Lower leg skin (tissue), 4 donors: Measurements from ENCODE around the gene TNFRSF17. TPM values are rescaled to one million over a fixed set of nuclear protein-coding genes. Genes with fewer than 3 reads are reported as not detected.
A peak's percentile ranks its signal among the peaks of the same experiment; 100 is the strongest.

Source experiments
- DNase-seq, 2 donors: peaks; one replicate each; pipeline ENCODE4 v3.0.0-alpha.2; 2019; ENCODE audit warnings: low spot score in 2 of 2
- H3K4me3 ChIP-seq: fragments of 200-600 bp; sonication (generic); 2 replicates; pipeline ENCODE4 v1.5.1; 2017; ENCODE audit warnings: mild to moderate bottlenecking, low read depth; ENCODE audit not compliant: poor library complexity, severe bottlenecking
- CTCF ChIP-seq, 3 donors: fragments of 450-650 bp; IDR thresholded peaks; one replicate each; pipeline ENCODE4 v1.5.1; 2016; ENCODE audit warnings: antibody characterized with exemption in 3 of 3, mild to moderate bottlenecking in 3 of 3, moderate library complexity in 2 of 3
- POLR2A ChIP-seq, 2 donors: fragments of 450-650 bp; IDR thresholded peaks; one replicate each; pipeline ENCODE4 v1.6.1; 2016 to 2017; ENCODE audit warnings: antibody characterized with exemption in 2 of 2, mild to moderate bottlenecking in 1 of 2, moderate library complexity in 1 of 2
- WGBS, 2 donors: methylation state at CpG; one replicate each; pipeline ENCODE4 v1.1.5; 2018; 5-methylcytosine and 5-hydroxymethylcytosine counted together
- intact Hi-C: fragments of 100-400 bp; cut with DNase I; formaldehyde crosslinking; loops from one replicate; pipeline ENCODE4 v1.15.0; 2023; ENCODE audit warnings: low total_unique reads
- total RNA-seq, 4 donors: library from RNA; depleted of rRNA; stranded (reverse); fragments of >200 nt; gene quantifications; one replicate each; pipeline ENCODE4 v1.1.0, GENCODE V29; 2016

TNFRSF17 gene
- total RNA-seq, 4 donors from 2014 or later = not detected

- WGBS, 2 donors = 81 to 82% methylated on average over 7 of the region's 7 CpGs
- intact Hi-C loops = no loop called here
- DNase-seq = no peak
- TF ChIP-seq POLR2A (IDR thresholded peaks at IDR 0.05) (no peak), CTCF (IDR thresholded peaks at IDR 0.05) (no peak)
- H3K4me3 ChIP-seq = no peak overlapping the region
These were observed 44.5 kb downstream of the TNFRSF17 start for GRCh38 chr16:12009462-12009861.

- intact Hi-C loops = no loop called here
- WGBS, 2 donors = 95 to 97% methylated on average over 2 of the region's 2 CpGs
- DNase-seq = no peak
- no peak overlapping the region for H3K4me3 ChIP-seq
- TF ChIP-seq POLR2A (IDR thresholded peaks at IDR 0.05) = no peak
- no peak for TF ChIP-seq CTCF (IDR thresholded peaks at IDR 0.05)
These were observed 44.9 kb downstream of the TNFRSF17 start for GRCh38 chr16:12009922-12010321.

GRCh38 chr16:12010388-12011251 lies 45.6 kb downstream of the TNFRSF17 start:
- TF ChIP-seq CTCF (IDR thresholded peaks at IDR 0.05) (no peak), POLR2A (IDR thresholded peaks at IDR 0.05) (no peak)
- intact Hi-C loops = no loop called here
- 61 to 63% methylated on average over 13 of the region's 13 CpGs for WGBS, 2 donors
- H3K4me3 ChIP-seq = no peak overlapping the region
- peak in 1 of 2 donors; percentile 58 for DNase-seq

GRCh38 chr16:12011565-12011964 lies 46.6 kb downstream of the TNFRSF17 start:
- WGBS, 2 donors = 58 to 68% methylated on average over 4 of the region's 4 CpGs
- intact Hi-C loops = no loop called here
- H3K4me3 ChIP-seq = no peak overlapping the region

GRCh38 chr16:12016291-12016947 lies 51.4 kb downstream of the TNFRSF17 start:
- no peak overlapping the region for H3K4me3 ChIP-seq
- WGBS, 2 donors = 78 to 79% methylated on average over 4 of the region's 4 CpGs
- TF ChIP-seq CTCF (IDR thresholded peaks at IDR 0.05) = no peak
- TF ChIP-seq POLR2A (IDR thresholded peaks at IDR 0.05) = no peak
- DNase-seq = no peak
- intact Hi-C loops = no loop called here

More at GRCh38 chr16:12011565-12011964, 46.6 kb downstream of the TNFRSF17 start:
- TF ChIP-seq CTCF (IDR thresholded peaks at IDR 0.05) = no peak
- no peak for TF ChIP-seq POLR2A (IDR thresholded peaks at IDR 0.05)
- no peak for DNase-seq
